ENCODE measurements around the gene SORCS2.

GRCh38 chr4:7429601-7430078 is 237.3 kb downstream of the SORCS2 start:
- TF ChIP-seq CTCF (optimal IDR thresholded peaks at IDR 0.05 in 1 of 3, IDR thresholded peaks at IDR 0.05 in 1 of 3, conservative IDR thresholded peaks at IDR 0.05 in 1 of 3; ENCODE audit: extremely low read depth in 1 of 3, insufficient read depth in 2 of 3, low read length in 3 of 3) (no peak), EZH2 (IDR thresholded peaks at IDR 0.05; ENCODE audit: low read length) (no peak)

All from keratinocyte (primary cell).